ENCODE data around the gene ASXL1.
A peak's percentile ranks its signal among the peaks of the same experiment; 100 is the strongest.
"Not testable (repeated sequence)": the region's sequence is repeated elsewhere in the genome, so short reads cannot be mapped to it uniquely, and the experiment has no call there.

The ASXL1 gene

GRCh38 chr20:32339116-32339515 is 19.0 kb upstream of the ASXL1 start:
- TF ChIP-seq, protein P1, sequence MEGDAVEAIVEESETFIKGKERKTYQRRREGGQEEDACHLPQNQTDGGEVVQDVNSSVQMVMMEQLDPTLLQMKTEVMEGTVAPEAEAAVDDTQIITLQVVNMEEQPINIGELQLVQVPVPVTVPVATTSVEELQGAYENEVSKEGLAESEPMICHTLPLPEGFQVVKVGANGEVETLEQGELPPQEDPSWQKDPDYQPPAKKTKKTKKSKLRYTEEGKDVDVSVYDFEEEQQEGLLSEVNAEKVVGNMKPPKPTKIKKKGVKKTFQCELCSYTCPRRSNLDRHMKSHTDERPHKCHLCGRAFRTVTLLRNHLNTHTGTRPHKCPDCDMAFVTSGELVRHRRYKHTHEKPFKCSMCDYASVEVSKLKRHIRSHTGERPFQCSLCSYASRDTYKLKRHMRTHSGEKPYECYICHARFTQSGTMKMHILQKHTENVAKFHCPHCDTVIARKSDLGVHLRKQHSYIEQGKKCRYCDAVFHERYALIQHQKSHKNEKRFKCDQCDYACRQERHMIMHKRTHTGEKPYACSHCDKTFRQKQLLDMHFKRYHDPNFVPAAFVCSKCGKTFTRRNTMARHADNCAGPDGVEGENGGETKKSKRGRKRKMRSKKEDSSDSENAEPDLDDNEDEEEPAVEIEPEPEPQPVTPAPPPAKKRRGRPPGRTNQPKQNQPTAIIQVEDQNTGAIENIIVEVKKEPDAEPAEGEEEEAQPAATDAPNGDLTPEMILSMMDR (conservative IDR thresholded peaks at IDR 0.05): no peak
- H3K27ac ChIP-seq: no peak overlapping the region

DNA sequence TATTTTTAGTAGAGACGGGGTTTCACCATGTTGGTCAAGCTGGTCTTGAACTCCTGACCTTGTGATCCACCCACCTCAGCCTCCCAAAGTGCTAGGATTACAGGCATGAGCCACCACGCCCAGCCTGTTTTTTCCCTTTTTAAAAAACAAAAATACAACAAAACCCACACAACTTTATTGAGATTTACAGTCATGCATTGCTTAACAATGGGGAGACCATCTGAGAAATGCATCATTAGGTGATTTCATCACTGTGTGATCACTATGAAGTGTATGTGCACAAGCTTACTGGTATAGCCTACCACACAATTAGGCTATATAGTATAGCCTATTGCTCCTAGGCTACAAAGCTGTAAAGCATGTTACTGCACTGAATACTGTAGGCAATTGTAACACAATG is 17.1 kb upstream of the ASXL1 start:
- not testable (repeated sequence) for H3K27ac ChIP-seq

DNA sequence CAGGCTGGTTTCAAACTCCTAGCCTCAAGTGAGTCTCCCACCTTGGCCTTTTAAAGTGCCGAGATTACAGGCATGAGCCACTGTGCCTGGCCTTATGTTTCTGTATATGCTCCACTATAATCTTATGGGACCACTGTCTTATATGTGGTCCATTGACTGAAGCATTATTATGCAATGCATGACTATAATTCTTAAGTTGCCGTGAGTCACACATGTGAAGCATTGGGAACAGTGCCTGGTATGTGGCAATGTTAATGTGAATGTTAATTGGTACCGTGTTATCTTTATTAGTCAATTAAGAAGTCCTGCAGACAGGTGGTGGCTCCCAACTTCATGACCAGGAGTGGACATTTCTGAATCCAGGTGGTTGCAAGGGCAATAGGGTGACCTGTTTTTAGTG is 14.7 kb upstream of the ASXL1 start:
- H3K27ac ChIP-seq: peak overlapping the region; percentile 82; the same call in 1 of the 2 replicates
- TF ChIP-seq, protein P1 (conservative IDR thresholded peaks at IDR 0.05): no peak

DNA sequence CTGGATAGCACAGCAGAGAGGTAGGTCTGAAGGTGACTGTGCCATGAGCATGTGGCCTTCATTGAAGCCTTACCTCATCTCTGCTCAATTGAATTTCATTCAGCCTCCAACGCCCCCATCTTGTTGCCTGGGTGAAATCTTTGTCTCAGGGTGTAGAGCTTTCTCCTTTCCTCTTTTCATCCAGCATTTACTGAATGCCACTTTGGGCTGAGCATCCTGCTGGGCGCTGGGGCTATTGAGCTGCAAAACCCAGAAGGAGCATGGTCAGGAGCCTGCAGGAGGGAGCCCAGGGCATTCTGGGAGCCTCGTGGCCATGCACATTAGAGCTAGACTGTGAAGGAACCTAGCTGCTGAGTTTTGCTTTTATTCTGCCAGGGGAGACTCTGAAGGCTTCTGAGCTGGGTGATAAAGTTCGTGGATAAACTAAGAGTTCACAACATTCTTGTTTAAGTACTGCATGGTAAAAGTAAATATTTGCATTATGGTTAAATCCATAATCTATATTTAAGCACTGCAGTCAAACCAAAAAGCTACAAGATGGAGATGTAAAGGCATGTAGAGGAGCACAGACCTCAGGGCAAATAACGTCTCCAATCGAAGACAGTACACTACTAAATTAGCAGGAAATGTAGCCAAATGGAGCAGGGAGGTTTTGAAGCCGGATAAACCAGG is 13.2 kb upstream of the ASXL1 start:
- TF ChIP-seq, protein P1 (conservative IDR thresholded peaks at IDR 0.05): no peak
- H3K27ac ChIP-seq: peak overlapping the region; percentile 82

DNA sequence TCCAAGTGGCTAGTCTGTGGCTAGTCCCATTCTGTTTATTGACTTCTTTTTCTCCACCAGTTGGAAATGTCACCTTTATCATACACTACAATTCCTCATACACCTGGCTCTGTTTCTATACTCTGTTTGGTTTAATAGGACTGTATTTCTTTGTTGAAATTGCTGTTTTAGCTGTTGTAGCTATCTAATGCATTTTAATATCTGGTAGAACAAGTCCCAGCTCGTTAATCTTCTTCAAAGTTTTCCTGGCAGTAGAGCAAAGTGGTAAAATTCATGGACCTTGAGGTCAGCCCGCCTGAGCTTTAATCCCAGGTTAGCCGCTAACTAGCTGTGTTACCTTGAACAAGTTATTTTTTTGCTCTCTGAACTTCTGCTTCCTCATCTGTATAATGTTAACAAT is 9.9 kb upstream of the ASXL1 start:
- TF ChIP-seq, protein P1 (conservative IDR thresholded peaks at IDR 0.05): no peak
- H3K27ac ChIP-seq: peak overlapping the region; percentile 82

- H3K27ac ChIP-seq: no peak overlapping the region
- TF ChIP-seq, protein P1 (conservative IDR thresholded peaks at IDR 0.05): no peak
These were observed 7.7 kb upstream of the ASXL1 start for GRCh38 chr20:32350421-32350820.

DNA sequence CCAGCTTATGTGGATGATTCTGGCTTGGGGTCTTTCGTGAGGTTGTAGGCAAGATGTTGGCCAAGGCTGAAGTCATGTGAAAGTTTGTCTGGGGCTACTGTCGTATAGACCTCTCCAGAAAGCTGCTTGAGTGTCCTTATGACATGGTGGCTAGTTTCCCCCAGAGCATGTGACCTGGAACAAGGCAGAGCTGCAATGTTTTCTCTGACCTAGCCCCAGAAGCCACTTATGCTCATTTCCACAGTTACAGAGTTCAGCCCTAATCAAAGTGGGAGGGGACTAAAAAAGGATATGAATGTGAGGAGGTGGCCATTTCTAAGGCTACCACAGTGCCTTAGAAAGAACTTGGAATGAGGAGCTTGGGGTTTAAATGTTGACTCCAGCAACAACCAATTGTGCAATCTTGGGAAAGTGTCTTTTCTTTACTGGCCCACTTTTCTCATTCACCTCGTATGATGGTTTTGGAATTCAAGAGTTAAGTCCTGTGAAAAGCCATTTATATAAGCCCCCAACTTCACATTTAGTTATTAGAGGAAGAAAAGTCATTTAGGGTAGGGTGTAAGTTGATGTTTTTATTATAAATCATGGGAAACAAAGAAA is 5.9 kb upstream of the ASXL1 start:
- no peak overlapping the region for H3K27ac ChIP-seq
- TF ChIP-seq, protein P1 (conservative IDR thresholded peaks at IDR 0.05): no peak

- TF ChIP-seq, protein P1 (conservative IDR thresholded peaks at IDR 0.05): no peak
- no peak overlapping the region for H3K27ac ChIP-seq
These were observed 4.2 kb upstream of the ASXL1 start for GRCh38 chr20:32353848-32354496.

Measured in VCaP (cell line).